Measurements from ENCODE around the gene IL6ST. TPM values are rescaled to one million over a fixed set of nuclear protein-coding genes. Genes with fewer than 3 reads are reported as not detected.
"Not testable (repeated sequence)": the region's sequence is repeated elsewhere in the genome, so short reads cannot be mapped to it uniquely, and the experiment has no call there.

The IL6ST gene
- total RNA-seq, 1 experiment from 2014 or later: 60.2 TPM

GRCh38 chr5:56037531-56038010, 42.8 kb upstream of the IL6ST start:
- intact Hi-C loops (cut with micrococcal nuclease; ENCODE audit: unreplicated experiment): no loop called here
- H3K9me3 ChIP-seq (ENCODE audit: insufficient read depth, low read depth): no peaks in the 10 kb centered on the region
- POLR2A ChIA-PET (ENCODE audit: unreplicated experiment): no interaction called here
- no peak overlapping the region for H3K27ac ChIP-seq
- TF ChIP-seq CTCF (conservative IDR thresholded peaks at IDR 0.05) (no peak), EZH2 (IDR thresholded peaks at IDR 0.05; ENCODE audit: low read depth) (no peak)
- H3K9me2 ChIP-seq (ENCODE audit: insufficient read depth): no peaks in the 10 kb centered on the region
- H3K27me3 ChIP-seq (ENCODE audit: insufficient read depth, low read depth): no peaks in the 10 kb centered on the region
- H3K79me2 ChIP-seq (ENCODE audit: low read depth): no peaks in the 10 kb centered on the region
- CTCF ChIA-PET: no interaction called here
- DNase-seq: no peak
- H3K4me3 ChIP-seq: no peak overlapping the region
- H4K20me1 ChIP-seq (ENCODE audit: insufficient read depth): no peaks in the 10 kb centered on the region
- no peak overlapping the region for H3K4me2 ChIP-seq
- H3F3A ChIP-seq (ENCODE audit: insufficient read depth, low read depth): no peaks in the 10 kb centered on the region; the same call in 1 of the 2 replicates
- BruUV-seq (replicated peaks): no TSS peak
- peaks cover 13% of the 10 kb centered on the region for H3K4me1 ChIP-seq (replicated peaks; ENCODE audit: insufficient read depth)
- no peak overlapping the region for H2AFZ ChIP-seq
- no peaks in the 10 kb centered on the region for H3K36me3 ChIP-seq (ENCODE audit: low read depth)

- H3K27me3 ChIP-seq (ENCODE audit: insufficient read depth, low read depth); BruUV-seq (replicated peaks); H3K79me2 ChIP-seq (ENCODE audit: low read depth); CTCF ChIA-PET; H3K4me3 ChIP-seq; H3K36me3 ChIP-seq (ENCODE audit: low read depth); H4K20me1 ChIP-seq (ENCODE audit: insufficient read depth); H3K9me3 ChIP-seq (ENCODE audit: insufficient read depth, low read depth); H3F3A ChIP-seq (ENCODE audit: insufficient read depth, low read depth); H3K27ac ChIP-seq; H3K4me2 ChIP-seq; H3K4me1 ChIP-seq (replicated peaks; ENCODE audit: insufficient read depth); H3K9me2 ChIP-seq (ENCODE audit: insufficient read depth); H2AFZ ChIP-seq; DNase-seq; intact Hi-C loops (cut with micrococcal nuclease; ENCODE audit: unreplicated experiment): not testable (repeated sequence)
- POLR2A ChIA-PET (ENCODE audit: unreplicated experiment): interaction anchor here (0.6 kb wide), 1 partner anchor 44 kb away, joined by 9 read pairs; no protein-coding TSS in a partner anchor
These were observed 40.6 kb upstream of the IL6ST start for GRCh38 chr5:56035394-56035793.

GRCh38 chr5:56029871-56030630, 35.3 kb upstream of the IL6ST start:
- H3K9me3 ChIP-seq (ENCODE audit: insufficient read depth, low read depth); intact Hi-C loops (cut with micrococcal nuclease; ENCODE audit: unreplicated experiment); H3K36me3 ChIP-seq (ENCODE audit: low read depth); POLR2A ChIA-PET (ENCODE audit: unreplicated experiment); H3K79me2 ChIP-seq (ENCODE audit: low read depth); H3K4me3 ChIP-seq; BruUV-seq (replicated peaks); DNase-seq; H3K9me2 ChIP-seq (ENCODE audit: insufficient read depth); H3K4me2 ChIP-seq; CTCF ChIA-PET; H4K20me1 ChIP-seq (ENCODE audit: insufficient read depth); H2AFZ ChIP-seq; H3K27me3 ChIP-seq (ENCODE audit: insufficient read depth, low read depth): not testable (repeated sequence)
- Histone ChIP-seq H3F3A (ENCODE audit: insufficient read depth, low read depth) (peaks cover 19% of the 10 kb centered on the region), H3K4me1 (replicated peaks; ENCODE audit: insufficient read depth) (peaks cover 18% of the 10 kb centered on the region), H3K27ac (peak overlapping the region; percentile 11; the same call in 1 of the 2 replicates)

- Histone ChIP-seq H3K27me3 (ENCODE audit: insufficient read depth, low read depth) (no peaks in the 10 kb centered on the region), H3K79me2 (ENCODE audit: low read depth) (no peaks in the 10 kb centered on the region), H3K4me3 (no peak overlapping the region), H4K20me1 (ENCODE audit: insufficient read depth) (no peaks in the 10 kb centered on the region), H3K4me2 (no peak overlapping the region), H3K4me1 (replicated peaks; ENCODE audit: insufficient read depth) (peaks cover 24% of the 10 kb centered on the region), H3K27ac (no peak overlapping the region), H3F3A (ENCODE audit: insufficient read depth, low read depth) (peaks cover 21% of the 10 kb centered on the region), H3K9me2 (ENCODE audit: insufficient read depth) (no peaks in the 10 kb centered on the region), H3K9me3 (ENCODE audit: insufficient read depth, low read depth) (no peaks in the 10 kb centered on the region), H3K36me3 (ENCODE audit: low read depth) (no peaks in the 10 kb centered on the region), H2AFZ (no peak overlapping the region)
- no peak for DNase-seq
- intact Hi-C loops (cut with micrococcal nuclease; ENCODE audit: unreplicated experiment): no loop called here
- no TSS peak for BruUV-seq (replicated peaks)
- POLR2A ChIA-PET (ENCODE audit: unreplicated experiment): no interaction called here
- no peak for TF ChIP-seq EZH2 (IDR thresholded peaks at IDR 0.05; ENCODE audit: low read depth)
- no peak for TF ChIP-seq CTCF (conservative IDR thresholded peaks at IDR 0.05)
- CTCF ChIA-PET: no interaction called here
These were observed 34.7 kb upstream of the IL6ST start for GRCh38 chr5:56029457-56029856.

Data from PC-9 (cell line).